Measurements from ENCODE around the gene SLC2A9.
A peak's percentile ranks its signal among the peaks of the same experiment; 100 is the strongest.
"Not testable (repeated sequence)": the region's sequence is repeated elsewhere in the genome, so short reads cannot be mapped to it uniquely, and the experiment has no call there.

Gene SLC2A9

GRCh38 chr4:9983211-9983610, 38.1 kb downstream of the SLC2A9 start:
- Histone ChIP-seq H3K9me3 (ENCODE audit: control insufficient read depth in 2 of 2, low read length in 2 of 2) (no peaks in the 10 kb centered on the region), H3K9ac (ENCODE audit: low read depth in 1 of 2, low read length in 2 of 2) (no peak overlapping the region), H3K4me3 (ENCODE audit: low read length in 2 of 2) (no peak overlapping the region), H3K36me3 (ENCODE audit: control insufficient read depth in 2 of 2, insufficient read depth in 2 of 2, low read length in 2 of 2) (peaks cover 0 to 5% of the 10 kb centered on the region in 2 donors), H3K27ac (ENCODE audit: low read depth in 2 of 2, low read length in 2 of 2) (no peak overlapping the region), H3K4me1 (ENCODE audit: control insufficient read depth in 2 of 2, insufficient read depth in 2 of 2, low read length in 2 of 2) (no peaks in the 10 kb centered on the region), H3K27me3 (ENCODE audit: control insufficient read depth in 2 of 2, insufficient read depth in 2 of 2, low read length in 2 of 2) (no peaks in the 10 kb centered on the region)

GRCh38 chr4:9981899-9982298, 39.4 kb downstream of the SLC2A9 start:
- not testable (repeated sequence) for H3K27ac ChIP-seq (ENCODE audit: low read depth in 2 of 2, low read length in 2 of 2); H3K36me3 ChIP-seq (ENCODE audit: control insufficient read depth in 2 of 2, insufficient read depth in 2 of 2, low read length in 2 of 2); H3K4me1 ChIP-seq (ENCODE audit: control insufficient read depth in 2 of 2, insufficient read depth in 2 of 2, low read length in 2 of 2); H3K9ac ChIP-seq (ENCODE audit: low read depth in 1 of 2, low read length in 2 of 2); H3K27me3 ChIP-seq (ENCODE audit: control insufficient read depth in 2 of 2, insufficient read depth in 2 of 2, low read length in 2 of 2); H3K9me3 ChIP-seq (ENCODE audit: control insufficient read depth in 2 of 2, low read length in 2 of 2); H3K4me3 ChIP-seq (ENCODE audit: low read length in 2 of 2)

DNA sequence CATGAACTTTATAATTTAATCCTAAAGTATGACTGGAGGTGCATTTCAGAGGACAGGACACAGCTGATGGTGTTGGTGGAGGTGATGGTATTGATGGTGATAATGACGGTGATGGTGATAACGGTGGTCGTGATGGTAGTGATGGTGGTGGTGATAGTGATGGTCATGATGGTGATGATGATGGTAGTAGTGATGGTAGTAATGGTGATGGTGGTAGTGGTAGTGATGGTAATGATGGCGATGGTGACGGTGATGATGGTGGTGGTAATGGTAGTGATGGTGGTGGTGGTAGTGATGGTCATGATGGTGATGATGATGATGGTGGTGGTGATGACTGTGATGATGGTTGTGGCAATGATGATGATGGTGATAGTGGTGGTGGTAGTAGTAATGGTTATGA, 40.4 kb downstream of the SLC2A9 start:
- no peaks in the 10 kb centered on the region for H3K27me3 ChIP-seq (ENCODE audit: control insufficient read depth in 2 of 2, insufficient read depth in 2 of 2, low read length in 2 of 2)
- no peaks in the 10 kb centered on the region for H3K4me1 ChIP-seq (ENCODE audit: control insufficient read depth in 2 of 2, insufficient read depth in 2 of 2, low read length in 2 of 2)
- H3K36me3 ChIP-seq (ENCODE audit: control insufficient read depth in 2 of 2, insufficient read depth in 2 of 2, low read length in 2 of 2), result peaks cover 0 to 5% of the 10 kb centered on the region in 2 donors
- H3K9ac ChIP-seq (ENCODE audit: low read depth in 1 of 2, low read length in 2 of 2), result no peak overlapping the region
- no peak overlapping the region for H3K4me3 ChIP-seq (ENCODE audit: low read length in 2 of 2)
- no peak overlapping the region for H3K27ac ChIP-seq (ENCODE audit: low read depth in 2 of 2, low read length in 2 of 2)
- H3K9me3 ChIP-seq (ENCODE audit: control insufficient read depth in 2 of 2, low read length in 2 of 2), result no peaks in the 10 kb centered on the region

DNA sequence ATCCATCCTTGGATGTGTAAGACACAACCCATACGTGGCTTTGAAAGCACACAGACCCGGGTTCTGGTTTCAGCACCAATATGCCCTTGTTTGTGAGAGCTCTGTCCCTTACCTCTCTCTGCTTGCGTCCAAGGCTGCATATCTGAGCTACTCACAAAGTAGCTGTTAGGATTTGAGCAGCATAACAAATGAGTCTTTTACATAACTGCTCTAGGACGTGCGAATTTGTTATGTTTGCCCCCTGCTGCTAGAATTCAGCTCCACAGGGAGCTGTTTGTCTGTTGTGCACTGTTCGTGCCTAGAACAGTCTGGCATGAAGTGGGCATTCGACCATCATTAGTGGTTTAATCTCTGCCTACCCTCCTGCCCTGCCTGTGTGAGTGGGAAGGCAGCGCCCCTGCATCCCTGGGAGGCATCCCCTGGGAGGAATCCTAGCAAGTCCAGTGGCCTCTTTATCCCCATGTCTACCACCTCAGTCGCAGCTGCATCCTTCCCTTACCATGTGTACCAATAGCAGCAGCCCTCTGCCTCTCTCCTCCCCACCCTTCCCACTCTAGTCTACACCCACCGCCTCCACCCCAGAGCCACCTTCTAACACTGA, 42.1 kb downstream of the SLC2A9 start:
- no peak overlapping the region for H3K9ac ChIP-seq (ENCODE audit: low read depth in 1 of 2, low read length in 2 of 2)
- H3K27ac ChIP-seq (ENCODE audit: low read depth in 2 of 2, low read length in 2 of 2), result no peak overlapping the region
- no peak overlapping the region for H3K4me3 ChIP-seq (ENCODE audit: low read length in 2 of 2)
- no peaks in the 10 kb centered on the region for H3K4me1 ChIP-seq (ENCODE audit: control insufficient read depth in 2 of 2, insufficient read depth in 2 of 2, low read length in 2 of 2)
- no peaks in the 10 kb centered on the region for H3K9me3 ChIP-seq (ENCODE audit: control insufficient read depth in 2 of 2, low read length in 2 of 2)
- no peaks in the 10 kb centered on the region for H3K27me3 ChIP-seq (ENCODE audit: control insufficient read depth in 2 of 2, insufficient read depth in 2 of 2, low read length in 2 of 2)
- H3K36me3 ChIP-seq (ENCODE audit: control insufficient read depth in 2 of 2, insufficient read depth in 2 of 2, low read length in 2 of 2), result peaks cover 0 to 5% of the 10 kb centered on the region in 2 donors

DNA sequence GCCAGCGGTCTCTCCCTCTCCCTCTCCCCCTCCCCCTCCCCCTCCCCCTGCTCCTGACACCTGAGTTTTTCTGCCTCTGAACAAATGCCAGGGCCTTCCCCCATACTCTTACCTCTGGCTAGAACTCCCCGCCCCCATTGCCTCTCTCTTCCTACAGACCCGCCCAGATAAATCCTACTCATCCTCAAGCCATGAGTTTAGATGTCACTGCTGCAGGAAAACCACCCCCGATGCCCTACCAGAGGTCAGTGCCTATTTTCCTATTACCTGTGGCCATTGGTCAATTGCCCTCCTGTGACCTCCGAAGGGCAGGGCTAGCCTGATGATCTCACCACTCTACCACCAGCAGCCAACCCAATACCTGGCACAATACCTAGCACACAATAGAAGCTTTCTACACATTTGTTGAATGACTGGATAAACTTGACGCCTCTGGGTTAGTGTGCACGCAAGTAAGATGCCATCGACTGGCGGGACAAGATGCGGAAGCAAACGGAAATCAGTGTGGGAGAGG, 43.7 kb downstream of the SLC2A9 start:
- Histone ChIP-seq H3K36me3 (ENCODE audit: control insufficient read depth in 2 of 2, insufficient read depth in 2 of 2, low read length in 2 of 2) (peaks cover 0 to 5% of the 10 kb centered on the region in 2 donors), H3K27ac (ENCODE audit: low read depth in 2 of 2, low read length in 2 of 2) (no peak overlapping the region), H3K9ac (ENCODE audit: low read depth in 1 of 2, low read length in 2 of 2) (no peak overlapping the region), H3K9me3 (ENCODE audit: control insufficient read depth in 2 of 2, low read length in 2 of 2) (no peaks in the 10 kb centered on the region), H3K27me3 (ENCODE audit: control insufficient read depth in 2 of 2, insufficient read depth in 2 of 2, low read length in 2 of 2) (no peaks in the 10 kb centered on the region), H3K4me1 (ENCODE audit: control insufficient read depth in 2 of 2, insufficient read depth in 2 of 2, low read length in 2 of 2) (no peaks in the 10 kb centered on the region), H3K4me3 (ENCODE audit: low read length in 2 of 2) (no peak overlapping the region)

GRCh38 chr4:9976781-9977180, 44.5 kb downstream of the SLC2A9 start:
- Histone ChIP-seq H3K27ac (ENCODE audit: low read depth in 2 of 2, low read length in 2 of 2) (no peak overlapping the region), H3K4me3 (ENCODE audit: low read length in 2 of 2) (no peak overlapping the region), H3K9me3 (ENCODE audit: control insufficient read depth in 2 of 2, low read length in 2 of 2) (no peaks in the 10 kb centered on the region), H3K9ac (ENCODE audit: low read depth in 1 of 2, low read length in 2 of 2) (no peak overlapping the region), H3K4me1 (ENCODE audit: control insufficient read depth in 2 of 2, insufficient read depth in 2 of 2, low read length in 2 of 2) (peaks cover 0 to under 1% of the 10 kb centered on the region in 2 donors), H3K27me3 (ENCODE audit: control insufficient read depth in 2 of 2, insufficient read depth in 2 of 2, low read length in 2 of 2) (no peaks in the 10 kb centered on the region), H3K36me3 (ENCODE audit: control insufficient read depth in 2 of 2, insufficient read depth in 2 of 2, low read length in 2 of 2) (peaks cover 0 to 5% of the 10 kb centered on the region in 2 donors)

- Histone ChIP-seq H3K27me3 (ENCODE audit: control insufficient read depth in 2 of 2, insufficient read depth in 2 of 2, low read length in 2 of 2) (no peaks in the 10 kb centered on the region), H3K36me3 (ENCODE audit: control insufficient read depth in 2 of 2, insufficient read depth in 2 of 2, low read length in 2 of 2) (peaks cover 0 to 5% of the 10 kb centered on the region in 2 donors), H3K4me3 (ENCODE audit: low read length in 2 of 2) (no peak overlapping the region), H3K9ac (ENCODE audit: low read depth in 1 of 2, low read length in 2 of 2) (no peak overlapping the region), H3K4me1 (ENCODE audit: control insufficient read depth in 2 of 2, insufficient read depth in 2 of 2, low read length in 2 of 2) (peaks cover 0 to 3% of the 10 kb centered on the region in 2 donors), H3K9me3 (ENCODE audit: control insufficient read depth in 2 of 2, low read length in 2 of 2) (no peaks in the 10 kb centered on the region), H3K27ac (ENCODE audit: low read depth in 2 of 2, low read length in 2 of 2) (no peak overlapping the region)
Measured at GRCh38 chr4:9976293-9976692, 45.0 kb downstream of the SLC2A9 start.

DNA sequence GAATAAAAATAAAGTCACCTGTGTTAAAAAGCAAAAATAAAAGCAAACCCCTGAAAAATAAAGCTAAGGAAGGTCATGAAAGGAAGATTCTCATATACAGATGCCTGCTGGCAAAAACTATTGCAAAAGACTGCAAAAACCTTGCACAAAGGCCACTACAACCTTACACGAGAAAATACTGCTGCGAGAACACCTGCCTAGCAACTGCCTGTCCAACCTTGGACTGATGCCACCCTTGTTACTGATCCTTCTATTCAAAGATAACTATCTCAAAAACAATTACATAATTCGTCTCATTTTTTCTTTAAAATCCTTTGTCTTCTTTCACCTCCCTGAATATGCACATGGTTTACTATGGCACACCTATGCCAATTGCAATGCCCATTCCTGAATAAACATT, 49.6 kb downstream of the SLC2A9 start:
- Histone ChIP-seq H3K36me3 (ENCODE audit: control insufficient read depth in 2 of 2, insufficient read depth in 2 of 2, low read length in 2 of 2) (no peaks in the 10 kb centered on the region), H3K9me3 (ENCODE audit: control insufficient read depth in 2 of 2, low read length in 2 of 2) (no peaks in the 10 kb centered on the region), H3K4me1 (ENCODE audit: control insufficient read depth in 2 of 2, insufficient read depth in 2 of 2, low read length in 2 of 2) (peaks cover 0 to 3% of the 10 kb centered on the region in 2 donors), H3K27ac (ENCODE audit: low read depth in 2 of 2, low read length in 2 of 2) (no peak overlapping the region), H3K9ac (ENCODE audit: low read depth in 1 of 2, low read length in 2 of 2) (no peak overlapping the region), H3K27me3 (ENCODE audit: control insufficient read depth in 2 of 2, insufficient read depth in 2 of 2, low read length in 2 of 2) (no peaks in the 10 kb centered on the region), H3K4me3 (ENCODE audit: low read length in 2 of 2) (no peak overlapping the region)

DNA sequence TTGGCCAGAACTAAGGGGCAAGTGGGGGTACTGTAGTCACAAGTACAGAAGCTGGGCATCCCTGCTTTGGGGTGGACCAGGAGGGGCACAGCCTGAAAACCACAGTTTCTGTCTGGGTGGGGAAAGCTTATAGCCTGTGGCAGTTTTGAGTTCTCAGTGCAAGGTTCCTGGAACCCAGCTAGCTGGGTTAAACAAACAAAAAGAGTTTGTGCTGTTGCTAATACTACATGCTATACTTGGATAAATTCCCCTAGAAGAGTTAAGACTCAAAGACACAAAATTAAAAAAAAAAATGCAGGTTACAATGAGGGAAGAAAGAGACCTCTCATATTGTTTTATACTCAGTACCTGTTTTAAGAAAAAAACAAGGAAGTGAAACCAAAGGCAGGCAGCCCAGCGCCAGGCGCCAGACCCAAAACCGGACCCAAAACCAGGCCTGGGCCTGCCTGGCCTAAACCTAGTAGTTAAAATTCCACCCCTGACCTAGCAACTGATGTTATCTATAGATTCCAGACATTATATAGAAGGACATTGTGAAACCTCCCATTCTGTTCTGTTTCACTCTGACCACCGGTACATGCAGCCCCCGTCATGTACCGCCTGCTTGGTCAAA, 50.8 kb downstream of the SLC2A9 start:
- no peaks in the 10 kb centered on the region for H3K36me3 ChIP-seq (ENCODE audit: control insufficient read depth in 2 of 2, insufficient read depth in 2 of 2, low read length in 2 of 2)
- H3K4me1 ChIP-seq (ENCODE audit: control insufficient read depth in 2 of 2, insufficient read depth in 2 of 2, low read length in 2 of 2), result peaks cover 0 to 3% of the 10 kb centered on the region in 2 donors
- H3K27ac ChIP-seq (ENCODE audit: low read depth in 2 of 2, low read length in 2 of 2), result no peak overlapping the region
- no peak overlapping the region for H3K9ac ChIP-seq (ENCODE audit: low read depth in 1 of 2, low read length in 2 of 2)
- no peaks in the 10 kb centered on the region for H3K9me3 ChIP-seq (ENCODE audit: control insufficient read depth in 2 of 2, low read length in 2 of 2)
- no peak overlapping the region for H3K4me3 ChIP-seq (ENCODE audit: low read length in 2 of 2)
- H3K27me3 ChIP-seq (ENCODE audit: control insufficient read depth in 2 of 2, insufficient read depth in 2 of 2, low read length in 2 of 2), result no peaks in the 10 kb centered on the region

- Histone ChIP-seq H3K9ac (ENCODE audit: low read depth in 1 of 2, low read length in 2 of 2) (no peak overlapping the region), H3K27me3 (ENCODE audit: control insufficient read depth in 2 of 2, insufficient read depth in 2 of 2, low read length in 2 of 2) (no peaks in the 10 kb centered on the region), H3K27ac (ENCODE audit: low read depth in 2 of 2, low read length in 2 of 2) (peak overlapping the region in 1 of 2 donors; percentile 21), H3K4me3 (ENCODE audit: low read length in 2 of 2) (no peak overlapping the region), H3K9me3 (ENCODE audit: control insufficient read depth in 2 of 2, low read length in 2 of 2) (no peaks in the 10 kb centered on the region), H3K36me3 (ENCODE audit: control insufficient read depth in 2 of 2, insufficient read depth in 2 of 2, low read length in 2 of 2) (no peaks in the 10 kb centered on the region), H3K4me1 (ENCODE audit: control insufficient read depth in 2 of 2, insufficient read depth in 2 of 2, low read length in 2 of 2) (peaks cover 0 to 3% of the 10 kb centered on the region in 2 donors)
Measured at GRCh38 chr4:9969526-9970398, 51.5 kb downstream of the SLC2A9 start.
